Keratinocyte (primary cell): ENCODE results near the gene UBE2E3.

Experiments used
- EZH2 ChIP-seq: IDR thresholded peaks from one replicate; pipeline ENCODE4 v1.6.1; 2012; ENCODE audit warnings: inconsistent platforms, mild to moderate bottlenecking, low read length, moderate library complexity
- TF ChIP-seq, protein P1 (sequence below), 3 experiments: IDR thresholded peaks in 1 of 3; conservative IDR thresholded peaks in 1 of 3; optimal IDR thresholded peaks in 1 of 3; 2 replicates in 2 of 3; 3 replicates in 1 of 3; pipeline versions ENCODE3 to v1.5.1; 2011; ENCODE audit warnings: low read length in 3 of 3, mild to moderate bottlenecking in 3 of 3, moderate library complexity in 2 of 3, control low read depth in 1 of 3, inconsistent platforms in 1 of 3; ENCODE audit not compliant: insufficient read depth in 2 of 3; ENCODE audit errors: extremely low read depth in 1 of 3

GRCh38 chr2:180970016-180970415, 10.4 kb upstream of the UBE2E3 start:
- TF ChIP-seq, protein P1, sequence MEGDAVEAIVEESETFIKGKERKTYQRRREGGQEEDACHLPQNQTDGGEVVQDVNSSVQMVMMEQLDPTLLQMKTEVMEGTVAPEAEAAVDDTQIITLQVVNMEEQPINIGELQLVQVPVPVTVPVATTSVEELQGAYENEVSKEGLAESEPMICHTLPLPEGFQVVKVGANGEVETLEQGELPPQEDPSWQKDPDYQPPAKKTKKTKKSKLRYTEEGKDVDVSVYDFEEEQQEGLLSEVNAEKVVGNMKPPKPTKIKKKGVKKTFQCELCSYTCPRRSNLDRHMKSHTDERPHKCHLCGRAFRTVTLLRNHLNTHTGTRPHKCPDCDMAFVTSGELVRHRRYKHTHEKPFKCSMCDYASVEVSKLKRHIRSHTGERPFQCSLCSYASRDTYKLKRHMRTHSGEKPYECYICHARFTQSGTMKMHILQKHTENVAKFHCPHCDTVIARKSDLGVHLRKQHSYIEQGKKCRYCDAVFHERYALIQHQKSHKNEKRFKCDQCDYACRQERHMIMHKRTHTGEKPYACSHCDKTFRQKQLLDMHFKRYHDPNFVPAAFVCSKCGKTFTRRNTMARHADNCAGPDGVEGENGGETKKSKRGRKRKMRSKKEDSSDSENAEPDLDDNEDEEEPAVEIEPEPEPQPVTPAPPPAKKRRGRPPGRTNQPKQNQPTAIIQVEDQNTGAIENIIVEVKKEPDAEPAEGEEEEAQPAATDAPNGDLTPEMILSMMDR (optimal IDR thresholded peaks at IDR 0.05 in 1 of 3, IDR thresholded peaks at IDR 0.05 in 1 of 3, conservative IDR thresholded peaks at IDR 0.05 in 1 of 3; ENCODE audit: extremely low read depth in 1 of 3, insufficient read depth in 2 of 3, low read length in 3 of 3), result no peak
- no peak for TF ChIP-seq EZH2
